MM.1S (cell line): ENCODE data around the gene AGK.

ENCODE experiments used
- DNase-seq: peaks from one replicate; pipeline ENCODE4 v3.0.0-alpha.2; 2015
- H2AFZ ChIP-seq: fragments of 300-600 bp; sonication (generic); 2 replicates; pipeline ENCODE4 v1.6.0; 2016; ENCODE audit warnings: antibody characterized with exemption, low read length
- H3F3A ChIP-seq: fragments of 300-600 bp; sonication (generic); 2 replicates; pipeline ENCODE4 v1.6.1; 2016; ENCODE audit warnings: mild to moderate bottlenecking, antibody characterized with exemption, low read length, moderate library complexity, mixed read lengths; ENCODE audit not compliant: insufficient read depth
- H3K27ac ChIP-seq: fragments of 300-600 bp; sonication (generic); 2 replicates; pipeline ENCODE4 v1.5.1; 2016; ENCODE audit warnings: mild to moderate bottlenecking, low read length
- H3K27me3 ChIP-seq: fragments of 300-600 bp; sonication (generic); replicated peaks from 2 replicates; pipeline ENCODE4 v1.6.0; 2016; ENCODE audit warnings: low read length; ENCODE audit not compliant: insufficient read depth
- H3K36me3 ChIP-seq: fragments of 300-600 bp; sonication (generic); replicated peaks from 2 replicates; pipeline ENCODE4 v1.6.1; 2016; ENCODE audit warnings: mild to moderate bottlenecking, low read length, mixed read lengths; ENCODE audit not compliant: insufficient read depth
- H3K4me1 ChIP-seq: fragments of 300-600 bp; sonication (generic); 2 replicates; pipeline ENCODE4 v1.6.1; 2016; ENCODE audit warnings: low read length, mixed read lengths
- H3K4me2 ChIP-seq: fragments of 300-600 bp; sonication (generic); 2 replicates; pipeline ENCODE4 v1.6.0; 2016; ENCODE audit warnings: low read depth, low read length
- H3K4me3 ChIP-seq: fragments of 300-600 bp; sonication (generic); 2 replicates; pipeline ENCODE4 v1.5.1; 2016; ENCODE audit warnings: low read length, mixed read lengths
- H3K79me2 ChIP-seq: fragments of 300-600 bp; sonication (generic); 2 replicates; pipeline ENCODE4 v1.6.1; 2016; ENCODE audit warnings: mixed run types, low read length, mixed read lengths
- H3K9ac ChIP-seq: fragments of 300-600 bp; sonication (generic); 2 replicates; pipeline ENCODE4 v1.6.1; 2016; ENCODE audit warnings: low read length, mixed read lengths
- H3K9me2 ChIP-seq: fragments of 300-600 bp; sonication (generic); replicated peaks from 2 replicates; pipeline ENCODE4 v1.6.1; 2016; ENCODE audit warnings: mild to moderate bottlenecking, low read length, mixed read lengths; ENCODE audit not compliant: insufficient read depth
- H3K9me3 ChIP-seq: fragments of 300-600 bp; sonication (generic); replicated peaks from 2 replicates; pipeline ENCODE4 v1.6.1; 2016; ENCODE audit warnings: mild to moderate bottlenecking, low read length, mixed read lengths; ENCODE audit not compliant: insufficient read depth
- H4K20me1 ChIP-seq: fragments of 300-600 bp; sonication (generic); 2 replicates; pipeline ENCODE4 v1.6.1; 2016; ENCODE audit warnings: mild to moderate bottlenecking, low read length, moderate library complexity, mixed read lengths; ENCODE audit not compliant: insufficient read depth
- CTCF ChIP-seq: fragments of 300-600 bp; sonication (generic); IDR thresholded peaks from 2 replicates; pipeline ENCODE4 v1.5.1; 2016; ENCODE audit warnings: antibody characterized with exemption, low read length, mixed read lengths
- EZH2 ChIP-seq: fragments of 300-600 bp; sonication (generic); optimal IDR thresholded peaks from 2 replicates; pipeline ENCODE3; 2017; ENCODE audit warnings: low read depth, mild to moderate bottlenecking, antibody characterized with exemption, low read length, mixed read lengths
- EZH2phosphoT487 ChIP-seq: fragments of 300-600 bp; sonication (generic); IDR thresholded peaks from 2 replicates; pipeline ENCODE4 v1.6.1; 2018; ENCODE audit warnings: antibody characterized with exemption, low read length

AGK gene

GRCh38 chr7:141534757-141535737, 16.2 kb upstream of the AGK start:
- Histone ChIP-seq H4K20me1 (no peaks in the 10 kb centered on the region), H3K9me2 (no peaks in the 10 kb centered on the region), H3K36me3 (no peaks in the 10 kb centered on the region), H3K4me3 (no peak overlapping the region), H3K27me3 (no peaks in the 10 kb centered on the region), H3F3A (no peaks in the 10 kb centered on the region), H3K9ac (no peak overlapping the region), H3K27ac (no peak overlapping the region), H3K4me1 (no peaks in the 10 kb centered on the region), H3K79me2 (no peaks in the 10 kb centered on the region), H3K9me3 (no peaks in the 10 kb centered on the region), H3K4me2 (no peak overlapping the region), H2AFZ (no peak overlapping the region)
- TF ChIP-seq EZH2phosphoT487 (no peak), CTCF (no peak), EZH2 (no peak)
- no peak for DNase-seq

GRCh38 chr7:141537906-141538305, 13.3 kb upstream of the AGK start:
- no peak overlapping the region for H2AFZ ChIP-seq
- H3K9ac ChIP-seq, result no peak overlapping the region
- DNase-seq, result no peak
- H3F3A ChIP-seq, result no peaks in the 10 kb centered on the region
- no peak for TF ChIP-seq EZH2
- TF ChIP-seq CTCF, result no peak
- TF ChIP-seq EZH2phosphoT487, result no peak
- no peaks in the 10 kb centered on the region for H3K27me3 ChIP-seq
- H3K36me3 ChIP-seq, result no peaks in the 10 kb centered on the region
- H3K27ac ChIP-seq, result no peak overlapping the region
- no peaks in the 10 kb centered on the region for H3K79me2 ChIP-seq
- no peak overlapping the region for H3K4me2 ChIP-seq
- H3K4me3 ChIP-seq, result no peak overlapping the region
- no peaks in the 10 kb centered on the region for H3K9me2 ChIP-seq
- H3K4me1 ChIP-seq, result no peaks in the 10 kb centered on the region
- H4K20me1 ChIP-seq, result no peaks in the 10 kb centered on the region
- H3K9me3 ChIP-seq, result no peaks in the 10 kb centered on the region

- DNase-seq, result no peak
- Histone ChIP-seq H3K4me3 (no peak overlapping the region), H3K4me2 (no peak overlapping the region), H3K9me2 (no peaks in the 10 kb centered on the region), H3K27ac (no peak overlapping the region), H3K36me3 (no peaks in the 10 kb centered on the region), H3F3A (no peaks in the 10 kb centered on the region), H2AFZ (no peak overlapping the region), H3K9ac (no peak overlapping the region), H3K4me1 (no peaks in the 10 kb centered on the region), H3K9me3 (no peaks in the 10 kb centered on the region), H4K20me1 (no peaks in the 10 kb centered on the region), H3K27me3 (no peaks in the 10 kb centered on the region), H3K79me2 (no peaks in the 10 kb centered on the region)
- TF ChIP-seq EZH2phosphoT487 (no peak), EZH2 (no peak), CTCF (no peak)
These were observed 9.8 kb upstream of the AGK start for GRCh38 chr7:141541375-141541774.
